GM18526 (cell line): ENCODE results near the gene TTC7B.

Experiments used
- POLR2A ChIP-seq: IDR thresholded peaks from 3 replicates; pipeline ENCODE4 v1.6.1; 2011; ENCODE audit not compliant: insufficient read length; ENCODE audit errors: extremely low read depth

Gene TTC7B

DNA sequence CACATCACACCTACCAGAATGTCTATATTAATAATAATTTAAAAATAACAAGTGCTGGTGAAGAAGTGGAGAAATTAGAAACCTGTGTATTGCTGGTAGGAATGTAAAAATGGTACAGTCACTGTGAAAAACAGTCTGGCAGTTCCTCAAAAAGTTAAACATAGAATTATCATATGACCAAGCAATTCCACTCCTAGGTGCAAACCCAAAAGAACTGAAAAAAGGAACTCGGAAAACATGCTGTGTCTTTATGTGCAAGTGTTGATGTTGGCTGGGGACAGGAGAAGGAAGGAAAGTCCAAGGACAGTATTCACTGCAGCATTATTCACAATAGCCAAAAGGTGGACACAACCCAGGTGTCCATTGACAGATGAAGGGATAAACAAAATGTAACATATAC, 146.5 kb downstream of the TTC7B start:
- TF ChIP-seq POLR2A: no peak

DNA sequence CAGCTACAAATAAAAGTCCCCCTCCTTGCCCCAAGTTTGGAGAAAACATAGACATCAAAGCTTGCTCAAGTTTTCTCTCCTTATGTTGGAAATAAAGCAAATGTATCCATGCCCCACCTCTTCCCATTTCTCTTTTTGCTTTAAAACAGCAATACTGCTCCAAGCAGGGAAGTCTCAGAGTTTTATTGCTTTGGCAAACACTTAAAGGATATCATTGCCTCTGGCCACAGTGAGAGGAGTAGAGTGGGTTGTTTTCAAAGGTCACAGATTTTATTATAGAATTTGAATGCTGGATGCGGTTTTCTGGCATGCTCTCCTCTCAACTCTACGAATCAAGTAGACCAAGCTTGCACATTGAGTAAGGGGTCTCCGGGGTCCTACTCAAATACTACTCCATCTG, 149.7 kb downstream of the TTC7B start:
- TF ChIP-seq POLR2A: no peak

DNA sequence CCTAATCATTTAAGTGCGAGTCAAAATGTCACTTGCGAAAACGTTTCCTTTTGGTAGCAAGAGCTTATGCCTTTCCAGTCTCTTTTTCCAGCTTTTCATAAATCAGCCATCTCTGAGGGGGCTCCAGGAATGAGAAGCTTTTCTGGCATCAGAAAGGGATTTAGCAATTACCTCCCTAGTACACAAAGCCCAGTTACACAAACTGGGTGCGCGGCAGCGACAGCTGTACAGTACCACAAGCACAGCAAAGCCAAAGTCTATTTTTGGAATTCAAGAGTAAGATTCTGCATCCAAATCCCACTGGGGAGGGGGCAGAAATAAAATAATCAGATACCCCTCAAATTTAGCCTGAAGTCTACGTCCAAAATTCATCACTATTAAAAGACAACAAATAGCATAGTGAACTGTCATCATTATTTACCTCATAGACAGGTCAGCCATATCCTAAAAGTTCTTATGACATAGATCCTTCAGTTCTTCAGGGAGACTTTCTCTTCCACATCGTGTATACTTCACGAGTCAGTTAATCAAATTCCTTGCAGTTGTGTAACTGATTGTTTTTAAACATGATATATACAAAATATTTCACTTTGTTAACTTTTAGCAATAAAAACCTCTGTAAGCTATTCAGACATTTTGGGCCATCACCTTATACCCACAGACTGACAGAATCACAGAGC, 150.8 kb downstream of the TTC7B start:
- no peak for TF ChIP-seq POLR2A

DNA sequence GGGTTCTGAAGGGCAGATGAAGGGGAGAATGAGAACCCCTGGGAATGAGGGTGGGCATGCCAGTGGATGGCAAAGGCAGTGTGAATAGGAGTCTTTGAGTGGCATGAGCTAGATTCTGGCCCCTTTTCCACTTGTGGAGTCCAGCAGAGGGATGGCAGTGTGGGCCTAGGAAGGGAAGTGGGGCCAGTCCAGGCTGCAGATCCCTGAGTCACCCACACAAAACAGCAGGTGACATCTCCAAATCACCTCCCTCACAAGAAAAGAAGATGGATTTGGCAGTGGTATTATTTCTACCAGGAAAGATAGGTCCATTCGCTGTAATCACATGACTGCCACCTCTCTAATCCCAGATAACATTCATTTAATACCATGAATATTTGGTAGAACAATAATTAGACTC, 151.3 kb downstream of the TTC7B start:
- no peak for TF ChIP-seq POLR2A

DNA sequence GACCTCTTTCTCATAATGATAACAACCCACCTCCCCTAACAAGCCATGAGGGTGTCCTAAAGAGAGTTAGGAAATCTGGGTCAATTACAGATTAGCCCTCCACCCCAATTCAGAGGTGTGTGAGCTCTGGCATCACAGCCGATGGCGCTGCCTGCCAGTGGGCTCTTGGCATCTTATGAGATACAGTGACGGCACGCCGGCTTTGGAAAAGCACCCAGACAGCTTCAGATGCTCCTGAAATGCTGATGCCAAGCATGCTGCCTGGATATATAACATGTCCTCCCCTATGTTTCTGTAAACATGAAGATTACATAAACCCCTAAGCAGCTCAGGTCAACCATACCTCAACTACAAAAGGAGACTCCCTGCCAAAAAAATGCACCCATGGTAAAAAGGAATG, 152.6 kb downstream of the TTC7B start:
- no peak for TF ChIP-seq POLR2A

GRCh38 chr14:90663140-90663539, 153.1 kb downstream of the TTC7B start:
- no peak for TF ChIP-seq POLR2A

GRCh38 chr14:90661866-90662265, 154.4 kb downstream of the TTC7B start:
- TF ChIP-seq POLR2A: no peak

DNA sequence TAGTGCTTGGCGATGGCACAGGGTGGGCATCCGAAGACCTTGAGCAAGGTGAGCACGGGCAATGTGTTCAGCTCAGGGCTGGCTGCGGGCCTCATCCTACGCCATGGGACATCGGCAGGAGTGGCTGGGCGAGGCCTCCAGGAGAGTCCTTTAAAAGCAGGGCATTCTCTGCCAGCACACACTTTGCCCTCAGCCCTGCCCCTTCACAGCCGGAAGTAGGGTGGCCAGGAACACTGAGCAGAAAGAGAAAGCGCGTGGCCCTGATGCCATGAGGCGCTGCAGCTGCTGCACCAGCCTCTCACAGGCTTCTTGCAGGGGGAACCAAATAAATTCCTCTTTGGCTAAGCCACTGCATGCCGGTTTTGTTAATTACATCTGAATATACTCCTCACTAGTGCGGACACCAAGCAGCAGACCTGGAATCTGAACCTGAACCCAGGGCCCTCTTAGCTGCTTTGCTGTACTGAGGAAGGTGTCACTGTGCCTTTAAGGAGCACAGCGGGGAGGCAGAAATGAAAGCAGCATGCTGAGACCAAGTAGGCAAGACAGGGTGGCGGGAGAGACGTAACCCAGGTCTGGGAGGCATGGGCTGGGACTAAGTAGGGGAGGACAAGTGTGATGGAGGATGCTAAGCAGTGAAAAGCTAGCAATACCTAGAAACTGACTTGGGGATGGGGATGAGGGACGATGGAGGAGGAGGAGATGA, 155.2 kb downstream of the TTC7B start:
- no peak for TF ChIP-seq POLR2A

GRCh38 chr14:90659156-90659555, 157.1 kb downstream of the TTC7B start:
- TF ChIP-seq POLR2A: no peak

- no peak for TF ChIP-seq POLR2A
Measured at GRCh38 chr14:90658541-90658967, 157.7 kb downstream of the TTC7B start.

DNA sequence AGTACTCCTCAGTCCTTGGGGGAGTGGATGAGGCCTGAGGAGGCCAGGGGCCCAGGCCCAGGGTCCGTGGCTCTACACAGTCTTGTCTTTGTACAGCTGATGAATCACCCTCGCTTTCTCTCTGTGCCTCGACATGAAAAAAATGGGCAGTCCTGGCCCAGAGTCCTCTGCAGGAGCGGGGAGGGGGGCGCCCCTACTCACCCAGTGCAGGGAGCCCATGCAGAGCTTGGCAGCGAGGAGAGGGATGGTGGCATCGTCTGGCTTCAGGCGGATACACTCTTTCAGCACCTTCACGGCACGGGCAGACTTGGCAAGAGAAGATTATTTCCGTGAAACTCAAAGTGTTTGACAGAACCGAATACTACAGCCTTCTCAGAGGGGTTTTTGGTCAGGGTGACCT, 159.3 kb downstream of the TTC7B start:
- no peak for TF ChIP-seq POLR2A

DNA sequence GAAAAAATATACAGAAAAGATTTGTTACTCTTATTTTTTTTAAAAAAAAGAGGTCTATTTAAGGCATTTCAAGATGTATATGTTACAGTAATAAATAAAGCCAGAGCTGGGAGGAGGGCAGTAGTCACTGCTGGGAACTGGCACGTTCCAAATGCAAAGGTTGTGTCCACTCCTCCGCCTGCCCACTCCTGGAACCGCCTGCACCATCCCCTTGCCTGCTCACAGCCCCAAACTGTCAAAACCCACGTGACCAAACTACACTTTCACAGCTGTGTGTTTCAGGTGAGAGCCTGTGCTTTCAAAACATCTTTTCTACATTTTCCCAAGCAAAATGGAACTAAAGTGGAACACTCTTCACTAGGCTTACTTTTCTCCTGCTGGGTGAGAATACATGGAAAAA, 160.4 kb downstream of the TTC7B start:
- TF ChIP-seq POLR2A: no peak

GRCh38 chr14:90654831-90655276, 161.4 kb downstream of the TTC7B start:
- TF ChIP-seq POLR2A: no peak

DNA sequence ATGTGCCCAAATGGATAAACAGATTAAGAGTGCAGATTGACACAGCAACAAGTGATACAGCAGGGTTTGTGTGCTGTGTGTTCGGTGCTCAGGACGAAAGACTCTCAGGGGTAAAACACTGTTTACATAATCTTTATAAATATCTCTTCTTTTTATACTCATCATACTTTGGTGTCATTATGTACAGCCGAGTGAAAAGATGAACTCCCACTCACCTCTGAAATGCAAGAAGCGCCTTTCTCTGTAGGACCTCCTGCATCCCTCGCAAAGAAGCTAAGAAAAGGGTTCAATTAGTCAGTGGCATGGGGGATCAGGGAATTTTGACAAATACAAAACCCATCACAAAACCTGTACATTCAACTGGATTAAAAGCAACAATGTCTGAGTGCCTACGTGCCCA, 163.6 kb downstream of the TTC7B start:
- no peak for TF ChIP-seq POLR2A

DNA sequence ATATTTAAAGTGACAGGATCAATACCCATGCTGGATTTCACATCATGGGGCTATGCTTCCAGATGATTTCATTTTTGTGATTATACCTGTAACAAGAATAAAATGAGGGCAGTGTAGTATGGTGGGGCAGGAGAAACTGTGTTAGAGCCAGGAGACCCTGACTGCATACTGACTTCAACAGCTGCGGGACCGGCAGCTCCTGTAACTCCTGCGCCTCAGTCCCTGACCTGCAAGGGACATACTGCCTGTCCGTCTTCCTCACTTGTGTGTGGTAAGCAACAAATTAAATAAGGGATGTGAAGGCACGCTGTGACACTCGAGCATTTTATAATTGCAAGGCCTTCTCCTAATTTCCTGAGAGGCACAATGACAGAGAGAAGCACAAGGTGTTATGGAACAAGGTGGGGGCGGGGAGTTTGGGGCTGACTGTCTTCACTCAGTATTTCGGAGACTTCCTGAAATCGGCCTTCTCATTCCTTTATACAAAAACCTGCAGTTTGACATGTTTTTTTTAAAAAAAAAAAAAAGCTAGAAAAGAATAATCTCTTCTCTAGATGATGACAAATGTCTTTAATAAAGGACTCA, 164.2 kb downstream of the TTC7B start:
- no peak for TF ChIP-seq POLR2A

DNA sequence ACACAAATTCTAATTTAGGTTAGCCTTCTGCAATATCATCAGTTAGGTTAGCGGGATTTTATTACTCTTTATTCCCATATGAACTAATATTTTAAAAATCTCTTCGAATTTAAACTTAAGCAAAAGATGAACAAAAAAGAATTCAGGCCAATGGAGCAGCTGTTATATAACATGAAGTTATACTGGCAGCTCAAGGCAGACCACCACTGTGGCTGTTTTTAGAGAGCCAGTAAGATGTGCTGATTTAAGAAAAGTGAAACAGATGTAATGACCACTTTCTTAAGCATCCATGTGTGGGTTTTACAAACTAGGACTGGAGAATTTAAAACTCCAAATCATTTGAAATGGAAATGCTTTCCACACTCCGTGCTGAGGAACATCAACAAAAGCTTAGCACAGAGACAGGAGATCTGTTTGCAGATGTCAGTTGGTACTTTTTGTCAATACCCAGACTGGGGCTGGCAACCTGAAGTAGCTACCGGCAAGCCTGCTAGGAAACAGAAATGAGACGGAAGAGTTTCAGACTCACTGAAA, 164.9 kb downstream of the TTC7B start:
- TF ChIP-seq POLR2A: no peak
